ENCODE results near the gene IPO4. TPM values are rescaled to one million over a fixed set of nuclear protein-coding genes. Genes with fewer than 3 reads are reported as not detected.

Gene IPO4
- total and polyA plus RNA-seq, 2 of the 4 experiments (the other 2 are of a cell fraction) = 37.6 to 39.4 TPM

DNA sequence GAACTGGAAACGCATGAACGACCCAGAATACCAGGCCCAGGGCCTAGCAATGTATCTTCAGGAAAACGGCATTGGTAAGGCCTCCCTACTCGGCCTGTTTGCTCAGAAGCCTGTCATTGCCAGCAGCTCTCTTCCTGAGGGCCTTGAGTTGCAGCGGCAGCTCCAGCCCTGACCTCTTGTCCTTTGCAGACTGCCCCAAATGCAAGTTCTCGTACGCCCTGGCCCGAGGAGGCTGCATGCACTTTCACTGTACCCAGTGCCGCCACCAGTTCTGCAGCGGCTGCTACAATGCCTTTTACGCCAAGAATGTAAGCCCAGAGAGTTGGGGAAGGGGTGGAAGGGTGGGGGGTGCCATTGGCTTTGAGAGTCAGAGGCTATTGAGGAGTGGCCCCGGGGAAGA lies 31.3 kb downstream of the IPO4 start:
- BruUV-seq (replicated peaks) = no TSS peak
- 90% methylated on average over 7 of the region's 12 CpGs; no CpG with 5 or more reads in 1 of the 2 experiments for WGBS, 2 experiments (ENCODE audit: extremely low coverage in 2 of 2, insufficient read length in 1 of 2)

More for the DNA sequence above, 31.3 kb downstream of the IPO4 start:
- TF ChIP-seq BHLHE40 (IDR thresholded peaks at IDR 0.05; ENCODE audit: low read depth, low read length) (no peak), RCOR1 (IDR thresholded peaks at IDR 0.05; ENCODE audit: insufficient replicate concordance, low read length) (no peak), CEBPB (IDR thresholded peaks at IDR 0.05; ENCODE audit: low read depth, low read length) (no peak), MXI1 (IDR thresholded peaks at IDR 0.05; ENCODE audit: borderline replicate concordance, low read depth, low read length) (no peak), RFX5 (IDR thresholded peaks at IDR 0.05; ENCODE audit: low read depth, low read length) (no peak), MAFK (IDR thresholded peaks at IDR 0.05; ENCODE audit: low read depth, low read length) (no peak), USF2 (IDR thresholded peaks at IDR 0.05; ENCODE audit: low read depth, low read length) (no peak), FOS (IDR thresholded peaks at IDR 0.05; ENCODE audit: low read depth, low read length) (no peak), SMC3 (IDR thresholded peaks at IDR 0.05; ENCODE audit: low read depth, low read length) (no peak), NFE2L2 (IDR thresholded peaks at IDR 0.05; ENCODE audit: low read depth, low read length) (no peak), POLR2A (IDR thresholded peaks at IDR 0.05; ENCODE audit: low read depth, low read length) (no peak), MAZ (IDR thresholded peaks at IDR 0.05; ENCODE audit: borderline replicate concordance, low read depth, low read length) (no peak), ELK1 (IDR thresholded peaks at IDR 0.05; ENCODE audit: borderline replicate concordance, low read depth, low read length) (no peak)
- TF ChIP-seq, protein P1, sequence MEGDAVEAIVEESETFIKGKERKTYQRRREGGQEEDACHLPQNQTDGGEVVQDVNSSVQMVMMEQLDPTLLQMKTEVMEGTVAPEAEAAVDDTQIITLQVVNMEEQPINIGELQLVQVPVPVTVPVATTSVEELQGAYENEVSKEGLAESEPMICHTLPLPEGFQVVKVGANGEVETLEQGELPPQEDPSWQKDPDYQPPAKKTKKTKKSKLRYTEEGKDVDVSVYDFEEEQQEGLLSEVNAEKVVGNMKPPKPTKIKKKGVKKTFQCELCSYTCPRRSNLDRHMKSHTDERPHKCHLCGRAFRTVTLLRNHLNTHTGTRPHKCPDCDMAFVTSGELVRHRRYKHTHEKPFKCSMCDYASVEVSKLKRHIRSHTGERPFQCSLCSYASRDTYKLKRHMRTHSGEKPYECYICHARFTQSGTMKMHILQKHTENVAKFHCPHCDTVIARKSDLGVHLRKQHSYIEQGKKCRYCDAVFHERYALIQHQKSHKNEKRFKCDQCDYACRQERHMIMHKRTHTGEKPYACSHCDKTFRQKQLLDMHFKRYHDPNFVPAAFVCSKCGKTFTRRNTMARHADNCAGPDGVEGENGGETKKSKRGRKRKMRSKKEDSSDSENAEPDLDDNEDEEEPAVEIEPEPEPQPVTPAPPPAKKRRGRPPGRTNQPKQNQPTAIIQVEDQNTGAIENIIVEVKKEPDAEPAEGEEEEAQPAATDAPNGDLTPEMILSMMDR (conservative IDR thresholded peaks at IDR 0.05; ENCODE audit: low read depth, low read length) = no peak
- H3K4me2 ChIP-seq (ENCODE audit: low read depth, low read length) = no peak overlapping the region
- H3K56ac ChIP-seq (ENCODE audit: extremely low read depth, insufficient read depth, low read length) = no peak overlapping the region
- H3K4ac ChIP-seq (ENCODE audit: low read depth, low read length) = no peak overlapping the region
- H4K91ac ChIP-seq (ENCODE audit: insufficient read depth, low read depth, low read length) = no peak overlapping the region
- H3K18ac ChIP-seq (ENCODE audit: low read depth, low read length) = no peak overlapping the region
- POLR2A ChIA-PET (ENCODE audit: unreplicated experiment) = no interaction called here
- DNase-seq (no peak), ATAC-seq (ENCODE audit: low read depth) (no peak)
- no peak overlapping the region for H3K23ac ChIP-seq (ENCODE audit: low read depth, low read length)
- H3K9me1 ChIP-seq (ENCODE audit: insufficient read depth, low read length) = peaks cover 5% of the 10 kb centered on the region
- no peak overlapping the region for H2BK20ac ChIP-seq (ENCODE audit: low read depth, low read length)
- peaks cover 55% of the 10 kb centered on the region for H3K36me3 ChIP-seq (ENCODE audit: control insufficient read depth, insufficient read depth, low read length)
- H2BK15ac ChIP-seq (ENCODE audit: low read depth, low read length) = no peak overlapping the region
- dilution Hi-C loops (cut with HindIII; ENCODE audit: low sequenced_read_pairs, unreplicated experiment) = no loop called here
- H4K5ac ChIP-seq (ENCODE audit: low read depth, low read length) = no peak overlapping the region
- intact Hi-C loops (cut with micrococcal nuclease) = no loop called here
- H3K4me1 ChIP-seq (ENCODE audit: control insufficient read depth, insufficient read depth, low read length) = peaks cover 7% of the 10 kb centered on the region
- H3K9me3 ChIP-seq (ENCODE audit: control insufficient read depth, insufficient read depth, low read length) = no peaks in the 10 kb centered on the region
- in situ Hi-C loops (cut with MboI; ENCODE audit: low sequenced_read_pairs) = no loop called here
- H2BK120ac ChIP-seq (ENCODE audit: low read depth, low read length) = no peak overlapping the region
- H2AFZ ChIP-seq (replicated peaks; ENCODE audit: low read length, poor library complexity) = no peak overlapping the region
- peaks cover 10 to 16% of the 10 kb centered on the region in 2 experiments for H3K79me1 ChIP-seq (ENCODE audit: low read depth in 1 of 2, low read length in 2 of 2)
- H2AK5ac ChIP-seq (ENCODE audit: low read depth, low read length) = no peak overlapping the region
- no peak overlapping the region for H2BK5ac ChIP-seq (ENCODE audit: low read depth, low read length, poor library complexity, severe bottlenecking)
- H3K14ac ChIP-seq (replicated peaks; ENCODE audit: low read depth, low read length) = no peak overlapping the region
- no peak overlapping the region for H3K9ac ChIP-seq (ENCODE audit: low read depth, low read length)
- H3K4me3 ChIP-seq (ENCODE audit: insufficient read depth, low read depth, low read length) = no peak overlapping the region
- no peak overlapping the region for H4K8ac ChIP-seq (ENCODE audit: low read depth in 2 of 2, low read length in 2 of 2)
- H2AK9ac ChIP-seq (replicated peaks; ENCODE audit: low read depth, low read length, poor library complexity) = peak overlapping the region; percentile 24
- H3K27me3 ChIP-seq (ENCODE audit: control insufficient read depth, insufficient read depth, low read length) = no peaks in the 10 kb centered on the region
- CTCF ChIA-PET = interaction anchor here (0.6 kb wide), 1 partner anchor 1129 kb away, joined by 6 read pairs; no protein-coding TSS in a partner anchor
- H3K27ac ChIP-seq (ENCODE audit: insufficient read depth, low read length) = no peak overlapping the region
- no peaks in the 10 kb centered on the region for H4K20me1 ChIP-seq (ENCODE audit: insufficient read depth, low read length)
